Measurements from ENCODE around the gene STK38L.

GRCh38 chr12:27237790-27238771, 6.0 kb upstream of the STK38L start:
- TF ChIP-seq CTCF (IDR thresholded peaks at IDR 0.05), result no peak
- no peak for TF ChIP-seq POLR2A (IDR thresholded peaks at IDR 0.05)

All from testis (tissue), 2 donors.